K562 (cell line): ENCODE data around the gene FES. TPM values are rescaled to one million over a fixed set of nuclear protein-coding genes. Genes with fewer than 3 reads are reported as not detected.

Experiments used
- ATF4 ChIP-seq: fragments of 450-650 bp; formaldehyde crosslinking; IDR thresholded peaks from 2 replicates; pipeline ENCODE4 v1.4.0; 2022; ENCODE audit warnings: mild to moderate bottlenecking, moderate library complexity
- ATF7 ChIP-seq: fragments of 450-650 bp; IDR thresholded peaks from 2 replicates; pipeline ENCODE4 v1.7.1; 2014; ENCODE audit warnings: mild to moderate bottlenecking, moderate library complexity
- CREB1 ChIP-seq, 2 experiments: sonication (generic) in 1 of 2; formaldehyde crosslinking in 1 of 2; IDR thresholded peaks; 2 replicates each; pipeline versions ENCODE4 v1.6.1 to v1.8.0; 2012 to 2022; ENCODE audit warnings: inconsistent platforms in 1 of 2, mild to moderate bottlenecking in 1 of 2, missing genetic modification reagents in 1 of 2, moderate library complexity in 1 of 2
- GABPB2 ChIP-seq: fragments of 250-450 bp; sonication (Bioruptor Pico); conservative IDR thresholded peaks from 2 replicates; pipeline ENCODE4 v1.5.1; 2021; ENCODE audit warnings: mild to moderate bottlenecking
- GATAD2A ChIP-seq: fragments of 450-650 bp; IDR thresholded peaks from 2 replicates; pipeline ENCODE4 v1.6.1; 2017
- MAFF ChIP-seq: IDR thresholded peaks from 2 replicates; pipeline ENCODE4 v1.6.1; 2012; ENCODE audit warnings: low read length, improper control_type of control experiment
- NRF1 ChIP-seq, 2 experiments: fragments of 450-650 bp; IDR thresholded peaks in 1 of 2; conservative IDR thresholded peaks in 1 of 2; 2 replicates each; pipeline ENCODE4 v1.6.1; 2014; ENCODE audit warnings: mild to moderate bottlenecking in 2 of 2
- RFX5 ChIP-seq: IDR thresholded peaks from 2 replicates; pipeline ENCODE4 v1.6.1; 2011; ENCODE audit warnings: low read depth, mild to moderate bottlenecking, improper control_type of control experiment, low read length
- RUNX1 ChIP-seq: sonication (generic); IDR thresholded peaks from 2 replicates; pipeline ENCODE4 v1.6.1; 2016; ENCODE audit warnings: antibody characterized with exemption, low read depth
- TEAD2 ChIP-seq: fragments of 450-650 bp; IDR thresholded peaks from 2 replicates; pipeline ENCODE4 v1.6.1; 2016; ENCODE audit warnings: missing genetic modification characterization, control low read depth, missing compliant biosample characterization
- ZFX ChIP-seq: sonication (generic); formaldehyde crosslinking; IDR thresholded peaks from 2 replicates; pipeline ENCODE4 v1.8.0; 2022; ENCODE audit warnings: mild to moderate bottlenecking, missing genetic modification reagents, moderate library complexity
- ZNF3 ChIP-seq: fragments of 250-450 bp; sonication (Bioruptor Pico); IDR thresholded peaks from 2 replicates; pipeline ENCODE4 v1.5.0; 2021; ENCODE audit warnings: mild to moderate bottlenecking, moderate library complexity
- ZNF384 ChIP-seq: IDR thresholded peaks from 2 replicates; pipeline ENCODE4 v1.6.1; 2012; ENCODE audit warnings: low read depth, low read length, improper control_type of control experiment
- ZNF586 ChIP-seq: fragments of 450-650 bp; formaldehyde crosslinking; conservative IDR thresholded peaks from 2 replicates; pipeline ENCODE4 v1.4.0; 2020; ENCODE audit warnings: mild to moderate bottlenecking, moderate library complexity
- ZNF764 ChIP-seq: fragments of 250-450 bp; sonication (Bioruptor Pico); IDR thresholded peaks from 2 replicates; pipeline ENCODE4 v1.4.0; 2020; ENCODE audit warnings: low read depth, mild to moderate bottlenecking, moderate library complexity
- polyA plus RNA-seq, 8 experiments: library from polyadenylated mRNA; depleted of rRNA in 4 of 8; stranded (reverse) in 5 of 8; unstranded in 3 of 8; fragments of >200 nt; fragmentation: Nextera tagmentation in 2 of 8; fragmentation: Illumina TruSeq in 1 of 8; extraction: Ambion mirVana in 2 of 8; extraction: Trizol in 1 of 8; gene quantifications; 2 replicates each; pipeline versions ENCODE4 v1.2.1 to v1.2.3, GENCODE V29; 2011 to 2014; ENCODE audit warnings: inconsistent platforms in 1 of 8, missing spikeins in 1 of 8
- total RNA-seq, 7 experiments: library from RNA; depleted of rRNA in 6 of 7; stranded (reverse); fragments of >200 nt in 6 of 7; fragmentation: Illumina TruSeq in 2 of 7; extraction: Trizol in 2 of 7; gene quantifications; 2 replicates each; pipeline versions ENCODE4 v1.2.1 to v1.2.3, GENCODE V29; 2011 to 2021; ENCODE audit warnings: low replicate concordance in 1 of 7
- TF ChIP-seq, protein P1 (sequence below), 2 experiments: fragments of 450-650 bp; IDR thresholded peaks; 2 replicates each; pipeline ENCODE4 v1.6.1; 2018; ENCODE audit warnings: mild to moderate bottlenecking in 2 of 2, low read depth in 1 of 2; ENCODE audit not compliant: partially characterized antibody in 2 of 2
- TF ChIP-seq, protein P2 (sequence below): sonication (generic); formaldehyde crosslinking; IDR thresholded peaks from 2 replicates; pipeline ENCODE4 v1.8.0; 2022; ENCODE audit warnings: mild to moderate bottlenecking, missing genetic modification reagents, borderline replicate concordance
- TF ChIP-seq, protein P3 (sequence below): conservative IDR thresholded peaks from 2 replicates; pipeline ENCODE4 v1.6.1; 2011; ENCODE audit warnings: low read depth, mild to moderate bottlenecking, low read length; ENCODE audit not compliant: control insufficient read depth
- TF ChIP-seq, protein P4 (sequence below): fragments of 450-650 bp; IDR thresholded peaks from one replicate; pipeline ENCODE4 v1.6.1; 2018; ENCODE audit warnings: mild to moderate bottlenecking, moderate library complexity; ENCODE audit not compliant: partially characterized antibody

The FES gene
- total and polyA plus RNA-seq, 9 of the 15 experiments (the other 6 are each of a cell fraction or from before 2014, with no cell fraction given): 0.38 to 2.6 (median 0.82) TPM

- TF ChIP-seq, protein P1, sequence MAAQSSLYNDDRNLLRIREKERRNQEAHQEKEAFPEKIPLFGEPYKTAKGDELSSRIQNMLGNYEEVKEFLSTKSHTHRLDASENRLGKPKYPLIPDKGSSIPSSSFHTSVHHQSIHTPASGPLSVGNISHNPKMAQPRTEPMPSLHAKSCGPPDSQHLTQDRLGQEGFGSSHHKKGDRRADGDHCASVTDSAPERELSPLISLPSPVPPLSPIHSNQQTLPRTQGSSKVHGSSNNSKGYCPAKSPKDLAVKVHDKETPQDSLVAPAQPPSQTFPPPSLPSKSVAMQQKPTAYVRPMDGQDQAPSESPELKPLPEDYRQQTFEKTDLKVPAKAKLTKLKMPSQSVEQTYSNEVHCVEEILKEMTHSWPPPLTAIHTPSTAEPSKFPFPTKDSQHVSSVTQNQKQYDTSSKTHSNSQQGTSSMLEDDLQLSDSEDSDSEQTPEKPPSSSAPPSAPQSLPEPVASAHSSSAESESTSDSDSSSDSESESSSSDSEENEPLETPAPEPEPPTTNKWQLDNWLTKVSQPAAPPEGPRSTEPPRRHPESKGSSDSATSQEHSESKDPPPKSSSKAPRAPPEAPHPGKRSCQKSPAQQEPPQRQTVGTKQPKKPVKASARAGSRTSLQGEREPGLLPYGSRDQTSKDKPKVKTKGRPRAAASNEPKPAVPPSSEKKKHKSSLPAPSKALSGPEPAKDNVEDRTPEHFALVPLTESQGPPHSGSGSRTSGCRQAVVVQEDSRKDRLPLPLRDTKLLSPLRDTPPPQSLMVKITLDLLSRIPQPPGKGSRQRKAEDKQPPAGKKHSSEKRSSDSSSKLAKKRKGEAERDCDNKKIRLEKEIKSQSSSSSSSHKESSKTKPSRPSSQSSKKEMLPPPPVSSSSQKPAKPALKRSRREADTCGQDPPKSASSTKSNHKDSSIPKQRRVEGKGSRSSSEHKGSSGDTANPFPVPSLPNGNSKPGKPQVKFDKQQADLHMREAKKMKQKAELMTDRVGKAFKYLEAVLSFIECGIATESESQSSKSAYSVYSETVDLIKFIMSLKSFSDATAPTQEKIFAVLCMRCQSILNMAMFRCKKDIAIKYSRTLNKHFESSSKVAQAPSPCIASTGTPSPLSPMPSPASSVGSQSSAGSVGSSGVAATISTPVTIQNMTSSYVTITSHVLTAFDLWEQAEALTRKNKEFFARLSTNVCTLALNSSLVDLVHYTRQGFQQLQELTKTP (IDR thresholded peaks at IDR 0.05; ENCODE audit: low read depth in 1 of 2, partially characterized antibody in 2 of 2): peak in 1 of 2 experiments; percentile 80
- TF ChIP-seq ATF4 (CRISPR knock-in tag) (peak; percentile 41; the same call in 1 of the 2 replicates), RUNX1 (no peak), GATAD2A (peak; percentile 75; the same call in 1 of the 2 replicates), NRF1 (conservative IDR thresholded peaks at IDR 0.05 in 1 of 2, IDR thresholded peaks at IDR 0.05 in 1 of 2) (peak; percentile 55 to 60), ATF7 (peak; percentile 91), ZNF384 (no peak), RFX5 (no peak), CREB1 (IDR thresholded peaks at IDR 0.05) (peak; percentile 59), CREB1 (CRISPR knock-in tag; IDR thresholded peaks at IDR 0.05) (peak; percentile 41; the same call in 1 of the 2 replicates), ZNF764 (CRISPR knock-in tag) (no peak), MAFF (peak; percentile 75), TEAD2 (tag) (0 out of 2 replicates have a peak, but pooled peaks have one; percentile 33), GABPB2 (CRISPR knock-in tag) (no peak), ZNF586 (no peak), ZNF3 (no peak), ZFX (peak; percentile 71)
- TF ChIP-seq, protein P2, sequence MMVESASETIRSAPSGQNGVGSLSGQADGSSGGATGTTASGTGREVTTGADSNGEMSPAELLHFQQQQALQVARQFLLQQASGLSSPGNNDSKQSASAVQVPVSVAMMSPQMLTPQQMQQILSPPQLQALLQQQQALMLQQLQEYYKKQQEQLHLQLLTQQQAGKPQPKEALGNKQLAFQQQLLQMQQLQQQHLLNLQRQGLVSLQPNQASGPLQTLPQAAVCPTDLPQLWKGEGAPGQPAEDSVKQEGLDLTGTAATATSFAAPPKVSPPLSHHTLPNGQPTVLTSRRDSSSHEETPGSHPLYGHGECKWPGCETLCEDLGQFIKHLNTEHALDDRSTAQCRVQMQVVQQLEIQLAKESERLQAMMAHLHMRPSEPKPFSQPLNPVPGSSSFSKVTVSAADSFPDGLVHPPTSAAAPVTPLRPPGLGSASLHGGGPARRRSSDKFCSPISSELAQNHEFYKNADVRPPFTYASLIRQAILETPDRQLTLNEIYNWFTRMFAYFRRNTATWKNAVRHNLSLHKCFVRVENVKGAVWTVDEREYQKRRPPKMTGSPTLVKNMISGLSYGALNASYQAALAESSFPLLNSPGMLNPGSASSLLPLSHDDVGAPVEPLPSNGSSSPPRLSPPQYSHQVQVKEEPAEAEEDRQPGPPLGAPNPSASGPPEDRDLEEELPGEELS: no peak
- TF ChIP-seq, protein P3, sequence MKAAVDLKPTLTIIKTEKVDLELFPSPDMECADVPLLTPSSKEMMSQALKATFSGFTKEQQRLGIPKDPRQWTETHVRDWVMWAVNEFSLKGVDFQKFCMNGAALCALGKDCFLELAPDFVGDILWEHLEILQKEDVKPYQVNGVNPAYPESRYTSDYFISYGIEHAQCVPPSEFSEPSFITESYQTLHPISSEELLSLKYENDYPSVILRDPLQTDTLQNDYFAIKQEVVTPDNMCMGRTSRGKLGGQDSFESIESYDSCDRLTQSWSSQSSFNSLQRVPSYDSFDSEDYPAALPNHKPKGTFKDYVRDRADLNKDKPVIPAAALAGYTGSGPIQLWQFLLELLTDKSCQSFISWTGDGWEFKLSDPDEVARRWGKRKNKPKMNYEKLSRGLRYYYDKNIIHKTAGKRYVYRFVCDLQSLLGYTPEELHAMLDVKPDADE: no peak
- TF ChIP-seq, protein P4, sequence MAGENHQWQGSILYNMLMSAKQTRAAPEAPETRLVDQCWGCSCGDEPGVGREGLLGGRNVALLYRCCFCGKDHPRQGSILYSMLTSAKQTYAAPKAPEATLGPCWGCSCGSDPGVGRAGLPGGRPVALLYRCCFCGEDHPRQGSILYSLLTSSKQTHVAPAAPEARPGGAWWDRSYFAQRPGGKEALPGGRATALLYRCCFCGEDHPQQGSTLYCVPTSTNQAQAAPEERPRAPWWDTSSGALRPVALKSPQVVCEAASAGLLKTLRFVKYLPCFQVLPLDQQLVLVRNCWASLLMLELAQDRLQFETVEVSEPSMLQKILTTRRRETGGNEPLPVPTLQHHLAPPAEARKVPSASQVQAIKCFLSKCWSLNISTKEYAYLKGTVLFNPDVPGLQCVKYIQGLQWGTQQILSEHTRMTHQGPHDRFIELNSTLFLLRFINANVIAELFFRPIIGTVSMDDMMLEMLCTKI: no peak
Observed at GRCh38 chr15:90840954-90841353, 43.4 kb upstream of the FES start (continued).
